OCI-LY3 (cell line): ENCODE results near the gene ZNF778.

Experiments
- H2AFZ ChIP-seq: fragments of 200-600, 300-600 bp; shearing (Covaris generic); 2 replicates; pipeline ENCODE4 v1.6.0; 2014; ENCODE audit warnings: antibody characterized with exemption, low read depth, low read length
- H3K27ac ChIP-seq: fragments of 200-600, 300-600 bp; sonication (generic); 2 replicates; pipeline ENCODE4 v1.5.1; 2014; ENCODE audit warnings: mild to moderate bottlenecking, low read length, moderate library complexity, mixed read lengths
- H3K27me3 ChIP-seq: fragments of 200-600, 300-600 bp; sonication (generic); 2 replicates; pipeline ENCODE4 v1.6.1; 2014; ENCODE audit warnings: low read depth, low read length, mixed read lengths
- H3K36me3 ChIP-seq: fragments of 200-600, 300-600 bp; sonication (generic); replicated peaks from 2 replicates; pipeline ENCODE3; 2014; ENCODE audit warnings: low read depth, low read length, mixed read lengths
- H3K4me1 ChIP-seq: fragments of 300-600, 200-600 bp; sonication (generic); 2 replicates; pipeline ENCODE4 v1.6.1; 2014; ENCODE audit warnings: low read length, mixed read lengths
- H3K4me2 ChIP-seq: fragments of 200-600, 300-600 bp; sonication (generic); 2 replicates; pipeline ENCODE4 v1.6.1; 2014; ENCODE audit warnings: low read length, mixed read lengths
- H3K4me3 ChIP-seq: fragments of 300-600, 200-600 bp; sonication (generic); 2 replicates; pipeline ENCODE4 v1.5.1; 2014; ENCODE audit warnings: antibody characterized with exemption, mild to moderate bottlenecking, low read length, moderate library complexity
- H3K79me2 ChIP-seq: fragments of 300-600, 200-600 bp; shearing (Covaris generic); 2 replicates; pipeline ENCODE4 v1.6.1; 2014; ENCODE audit warnings: mild to moderate bottlenecking, low read length, mixed read lengths
- H3K9ac ChIP-seq: fragments of 300-600, 200-600 bp; shearing (Covaris generic); 2 replicates; pipeline ENCODE4 v1.6.0; 2014; ENCODE audit warnings: mild to moderate bottlenecking, low read length, moderate library complexity
- H3K9me3 ChIP-seq: fragments of 200-600, 300-600 bp; shearing (Covaris generic); 2 replicates; pipeline ENCODE4 v1.6.1; 2014; ENCODE audit warnings: low read length, mixed read lengths; ENCODE audit not compliant: insufficient read depth
- H4K20me1 ChIP-seq: fragments of 200-600, 300-600 bp; sonication (generic); 2 replicates; pipeline ENCODE4 v1.6.1; 2016; ENCODE audit warnings: low read length, mixed read lengths; ENCODE audit not compliant: insufficient read depth
- CTCF ChIP-seq: fragments of 200-600, 300-600 bp; sonication (generic); IDR thresholded peaks from 2 replicates; pipeline ENCODE4 v1.5.1; 2014; ENCODE audit warnings: antibody characterized with exemption, low read length, low read depth
- EZH2phosphoT487 ChIP-seq: fragments of 200-600 bp; shearing (Covaris generic); IDR thresholded peaks from 2 replicates; pipeline ENCODE4 v1.6.1; 2018; ENCODE audit warnings: antibody characterized with exemption, mixed run types, low read depth

ZNF778 gene

GRCh38 chr16:89178453-89179147 lies 38.9 kb upstream of the ZNF778 start:
- H3K4me2 ChIP-seq = no peak overlapping the region
- H3K9me3 ChIP-seq = no peaks in the 10 kb centered on the region
- H2AFZ ChIP-seq = no peak overlapping the region
- H3K79me2 ChIP-seq = no peaks in the 10 kb centered on the region
- H4K20me1 ChIP-seq = no peaks in the 10 kb centered on the region; the same call in 1 of the 2 replicates
- 0 out of 2 replicates have a peak, but pooled peaks cover 4% of the 10 kb centered on the region for H3K27me3 ChIP-seq
- TF ChIP-seq EZH2phosphoT487 (no peak), CTCF (no peak)
- no peaks in the 10 kb centered on the region for H3K4me1 ChIP-seq
- H3K36me3 ChIP-seq = no peaks in the 10 kb centered on the region
- H3K27ac ChIP-seq = no peak overlapping the region
- no peak overlapping the region for H3K4me3 ChIP-seq
- H3K9ac ChIP-seq = no peak overlapping the region

GRCh38 chr16:89179148-89179484 lies 38.4 kb upstream of the ZNF778 start:
- no peak overlapping the region for H2AFZ ChIP-seq
- no peak overlapping the region for H3K4me2 ChIP-seq
- no peaks in the 10 kb centered on the region for H3K36me3 ChIP-seq
- H3K79me2 ChIP-seq = no peaks in the 10 kb centered on the region
- no peak for TF ChIP-seq CTCF
- no peak for TF ChIP-seq EZH2phosphoT487
- H3K9me3 ChIP-seq = no peaks in the 10 kb centered on the region
- H4K20me1 ChIP-seq = no peaks in the 10 kb centered on the region
- no peak overlapping the region for H3K27ac ChIP-seq
- no peaks in the 10 kb centered on the region for H3K27me3 ChIP-seq
- no peak overlapping the region for H3K4me3 ChIP-seq
- no peaks in the 10 kb centered on the region for H3K4me1 ChIP-seq
- H3K9ac ChIP-seq = no peak overlapping the region

GRCh38 chr16:89179656-89180315 lies 37.7 kb upstream of the ZNF778 start:
- H4K20me1 ChIP-seq = no peaks in the 10 kb centered on the region
- no peaks in the 10 kb centered on the region for H3K27me3 ChIP-seq
- H3K79me2 ChIP-seq = no peaks in the 10 kb centered on the region
- no peaks in the 10 kb centered on the region for H3K4me1 ChIP-seq
- H2AFZ ChIP-seq = no peak overlapping the region
- H3K36me3 ChIP-seq = no peaks in the 10 kb centered on the region
- H3K4me2 ChIP-seq = no peak overlapping the region
- no peak overlapping the region for H3K4me3 ChIP-seq
- no peak overlapping the region for H3K27ac ChIP-seq
- no peak overlapping the region for H3K9ac ChIP-seq
- TF ChIP-seq EZH2phosphoT487 = no peak
- TF ChIP-seq CTCF = no peak
- no peaks in the 10 kb centered on the region for H3K9me3 ChIP-seq

GRCh38 chr16:89183463-89183862 lies 34.0 kb upstream of the ZNF778 start:
- Histone ChIP-seq H3K79me2 (no peaks in the 10 kb centered on the region), H3K4me2 (no peak overlapping the region)
- TF ChIP-seq CTCF = no peak
- no peak for TF ChIP-seq EZH2phosphoT487

More at GRCh38 chr16:89183463-89183862, 34.0 kb upstream of the ZNF778 start:
- H3K4me3 ChIP-seq = no peak overlapping the region
- no peaks in the 10 kb centered on the region for H3K36me3 ChIP-seq
- H3K4me1 ChIP-seq = no peaks in the 10 kb centered on the region
- no peaks in the 10 kb centered on the region for H4K20me1 ChIP-seq
- no peak overlapping the region for H3K27ac ChIP-seq
- H3K27me3 ChIP-seq = no peaks in the 10 kb centered on the region
- no peaks in the 10 kb centered on the region for H3K9me3 ChIP-seq
- no peak overlapping the region for H2AFZ ChIP-seq
- H3K9ac ChIP-seq = no peak overlapping the region
